GM12873 (cell line): Measurements from ENCODE around the gene ZNG1F.
A peak's percentile ranks its signal among the peaks of the same experiment; 100 is the strongest.
"Not testable (repeated sequence)": the region's sequence is repeated elsewhere in the genome, so short reads cannot be mapped to it uniquely, and the experiment has no call there.

Source experiments
- TF ChIP-seq, protein P1 (sequence below): IDR thresholded peaks from 2 replicates; pipeline ENCODE4 v1.5.1; 2012; ENCODE audit warnings: low read depth, mild to moderate bottlenecking, moderate library complexity, low read length, control low read depth; ENCODE audit not compliant: insufficient read depth; ENCODE audit errors: missing control alignments

Gene ZNG1F

DNA sequence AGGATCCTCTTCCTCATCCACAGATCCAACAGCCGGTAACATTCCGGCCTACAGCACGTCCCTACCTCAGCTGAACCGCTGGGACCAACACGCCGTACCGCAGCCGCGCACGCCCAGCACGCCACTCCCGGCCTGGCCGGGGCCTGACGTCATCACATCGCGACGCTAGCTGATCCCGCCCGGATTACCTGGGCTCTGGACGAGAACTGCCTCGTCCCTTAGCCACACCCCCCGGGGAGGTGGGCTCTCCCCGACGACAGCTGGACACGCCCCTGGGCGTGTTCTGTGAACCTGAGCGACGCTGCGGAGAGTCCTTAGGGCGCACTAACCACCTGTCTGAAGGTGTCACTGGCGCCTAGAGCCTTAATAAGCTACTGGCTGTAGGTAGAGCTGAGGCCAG lies at the start of gene ZNG1F:
ZNG1F (minus strand) TSS at position 101 of the 400 bp plus-strand sequence; CDS start at position 42, 59 bp downstream.
- TF ChIP-seq, protein P1, sequence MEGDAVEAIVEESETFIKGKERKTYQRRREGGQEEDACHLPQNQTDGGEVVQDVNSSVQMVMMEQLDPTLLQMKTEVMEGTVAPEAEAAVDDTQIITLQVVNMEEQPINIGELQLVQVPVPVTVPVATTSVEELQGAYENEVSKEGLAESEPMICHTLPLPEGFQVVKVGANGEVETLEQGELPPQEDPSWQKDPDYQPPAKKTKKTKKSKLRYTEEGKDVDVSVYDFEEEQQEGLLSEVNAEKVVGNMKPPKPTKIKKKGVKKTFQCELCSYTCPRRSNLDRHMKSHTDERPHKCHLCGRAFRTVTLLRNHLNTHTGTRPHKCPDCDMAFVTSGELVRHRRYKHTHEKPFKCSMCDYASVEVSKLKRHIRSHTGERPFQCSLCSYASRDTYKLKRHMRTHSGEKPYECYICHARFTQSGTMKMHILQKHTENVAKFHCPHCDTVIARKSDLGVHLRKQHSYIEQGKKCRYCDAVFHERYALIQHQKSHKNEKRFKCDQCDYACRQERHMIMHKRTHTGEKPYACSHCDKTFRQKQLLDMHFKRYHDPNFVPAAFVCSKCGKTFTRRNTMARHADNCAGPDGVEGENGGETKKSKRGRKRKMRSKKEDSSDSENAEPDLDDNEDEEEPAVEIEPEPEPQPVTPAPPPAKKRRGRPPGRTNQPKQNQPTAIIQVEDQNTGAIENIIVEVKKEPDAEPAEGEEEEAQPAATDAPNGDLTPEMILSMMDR: not testable (repeated sequence)

DNA sequence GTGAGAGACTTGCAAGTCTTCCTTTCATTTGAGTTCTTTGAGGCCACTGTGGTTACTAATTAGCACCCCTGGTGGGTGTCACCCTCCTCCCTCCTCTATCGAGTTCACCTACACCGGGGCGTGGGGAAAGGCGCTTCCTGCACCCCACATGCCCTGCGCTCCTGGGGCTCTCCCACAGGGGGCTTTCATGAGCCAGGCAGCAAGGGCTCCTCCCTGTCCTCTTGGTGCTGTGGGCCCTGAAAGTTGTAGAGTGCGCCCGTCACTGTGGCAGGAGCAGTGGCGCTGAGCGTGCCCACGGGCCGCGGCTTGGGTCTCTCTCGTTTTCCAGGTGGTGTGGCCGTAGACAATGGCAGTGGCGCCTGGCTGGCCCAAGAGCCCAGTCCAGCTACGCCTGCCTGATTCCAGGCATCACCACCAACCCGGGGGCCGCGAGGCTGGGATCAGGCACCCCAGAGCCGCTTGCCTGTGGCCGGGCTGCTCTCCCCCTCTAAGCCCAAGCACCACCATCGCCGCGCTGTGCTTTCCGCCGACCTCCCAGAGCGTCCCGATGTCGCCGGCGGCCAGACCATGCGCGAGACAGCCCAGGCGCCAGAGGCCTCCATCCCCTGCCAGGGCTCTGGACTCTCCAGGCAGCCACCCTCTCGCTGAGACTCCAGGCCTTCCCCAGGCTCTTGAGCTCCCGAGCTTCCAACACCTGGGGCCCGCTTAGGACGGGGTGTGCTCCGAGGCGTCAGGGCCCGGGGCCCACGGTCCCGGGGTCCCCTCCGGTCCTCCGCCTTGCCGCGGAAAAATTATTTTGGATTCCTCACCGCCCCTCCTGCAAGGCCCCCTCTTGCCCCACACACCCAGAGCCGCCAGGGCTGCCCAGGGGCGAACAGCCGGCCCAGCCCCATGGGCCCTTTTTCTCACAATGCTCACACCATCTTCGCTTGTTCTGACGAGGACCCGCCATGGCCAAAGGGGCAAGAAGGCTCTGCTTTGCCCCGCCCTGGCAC lies 46.0 kb upstream of the ZNG1F start:
- TF ChIP-seq, protein P1: peak; percentile 39

DNA sequence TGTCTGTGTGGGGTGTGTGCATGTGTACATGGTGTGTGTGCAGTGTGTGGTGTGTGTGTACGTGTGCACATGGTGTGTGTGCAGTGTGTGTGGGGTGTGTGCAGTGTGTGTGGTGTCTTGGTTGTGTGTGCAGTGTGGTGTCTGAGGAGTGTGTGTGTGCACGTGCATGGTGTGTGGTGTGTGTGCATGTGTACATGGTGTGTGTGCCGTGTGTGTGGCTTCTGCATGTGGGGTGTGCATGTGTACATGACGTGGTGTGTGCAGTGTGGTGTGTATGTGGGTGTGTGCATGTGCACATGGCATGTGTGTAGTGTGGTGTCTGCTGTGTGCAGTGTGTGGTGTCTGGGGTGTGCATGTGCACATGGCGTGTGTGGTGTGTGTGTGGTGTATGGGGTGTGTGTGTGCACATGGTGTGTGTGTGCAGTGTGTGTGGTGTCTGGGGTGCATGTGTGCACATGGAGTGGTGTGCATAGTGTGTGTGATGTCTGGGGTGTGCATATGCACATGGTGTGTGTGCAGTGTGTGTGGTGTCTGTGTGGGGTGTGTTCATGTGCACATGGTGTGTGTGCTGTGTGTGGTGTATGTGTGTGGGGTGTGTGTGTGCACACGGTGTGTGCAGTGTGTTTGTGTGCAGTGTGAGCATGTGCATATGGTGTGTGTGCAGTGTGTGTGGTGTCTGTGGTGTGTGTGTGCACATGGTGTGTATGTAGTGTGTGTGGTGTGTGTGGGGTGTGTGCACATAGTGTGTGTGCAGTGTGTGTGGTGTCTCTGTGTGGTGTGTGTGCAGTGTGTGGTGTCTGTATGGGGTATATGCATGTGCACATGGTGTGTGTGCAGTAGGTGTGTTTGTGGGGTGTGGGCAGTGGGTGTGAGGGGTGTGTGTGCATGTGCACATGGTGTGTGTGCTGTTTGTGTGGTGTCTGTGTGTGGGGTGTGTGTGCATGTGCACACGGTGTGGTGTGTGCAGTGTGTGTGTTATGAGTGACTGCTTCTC lies 40.6 kb upstream of the ZNG1F start:
- TF ChIP-seq, protein P1: no peak

DNA sequence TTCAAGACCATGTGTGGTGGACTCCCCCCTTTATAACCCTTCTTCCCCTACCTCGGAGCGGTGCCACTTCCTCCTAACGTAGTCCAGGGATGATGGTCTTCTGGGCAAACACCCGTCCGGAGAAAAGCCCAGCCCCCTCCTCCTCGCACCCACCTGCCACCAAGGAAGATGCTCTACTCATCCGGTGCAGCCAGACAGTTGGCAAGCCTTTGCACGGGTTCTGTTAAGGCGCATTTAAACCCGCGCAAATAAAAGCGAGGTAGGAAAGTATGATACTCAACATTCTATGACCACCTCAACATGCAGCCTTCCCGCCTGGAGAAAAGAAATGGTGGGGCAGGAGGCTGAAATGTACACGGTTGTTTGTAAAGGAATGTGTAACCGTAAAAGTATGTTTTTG lies 60.5 kb downstream of the ZNG1F start, which contains the start of gene FOXD4L6:
FOXD4L6 (minus strand) TSS at position 101 of the 400 bp plus-strand sequence. CDS start 298 bp downstream, outside the sequence.
- TF ChIP-seq, protein P1: not testable (repeated sequence)

DNA sequence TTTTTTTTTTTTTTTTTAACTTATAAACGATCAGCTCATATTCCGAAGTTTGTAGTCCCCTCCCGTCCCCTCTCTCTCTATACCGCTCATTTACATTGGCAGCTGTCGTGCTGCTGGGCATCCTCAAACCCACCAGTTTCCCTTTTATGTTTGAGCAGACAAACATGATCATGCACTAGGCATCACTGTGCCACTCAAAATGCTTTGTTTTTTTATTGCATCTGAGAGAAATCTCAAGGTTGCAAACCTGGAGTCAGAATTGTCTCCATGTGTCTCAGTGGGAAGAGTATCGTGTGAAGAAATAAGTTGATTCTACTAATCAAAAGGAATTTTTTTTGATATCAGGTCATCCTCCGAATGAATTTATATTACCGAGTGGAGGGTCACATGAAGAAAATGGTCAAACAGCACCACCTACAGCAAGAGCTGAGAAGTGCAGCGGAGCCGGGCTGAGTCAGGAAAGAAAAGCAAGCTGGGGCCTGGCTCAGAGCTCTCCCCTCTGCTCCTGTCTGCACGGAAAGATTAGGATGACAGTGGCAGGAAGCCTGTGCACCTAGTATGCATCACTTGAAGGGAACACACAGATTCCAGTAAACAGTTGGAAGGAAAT lies 100.6 kb downstream of the ZNG1F start:
- TF ChIP-seq, protein P1: peak; percentile 24
